Breast epithelium (tissue), 4 donors: ENCODE data around the gene B4GALT6. TPM values are rescaled to one million over a fixed set of nuclear protein-coding genes. Genes with fewer than 3 reads are reported as not detected.

Source experiments
- DNase-seq, 2 donors: peaks; one replicate each; pipeline ENCODE4 v3.0.0-alpha.2; 2019; ENCODE audit warnings: low spot score in 2 of 2
- H3K27ac ChIP-seq, 2 donors: fragments of 200-600 bp; sonication (generic) in 1 of 2; one replicate each; pipeline ENCODE4 v1.5.1; 2016 to 2019; ENCODE audit warnings: mild to moderate bottlenecking in 1 of 2
- H3K27me3 ChIP-seq, 2 donors: fragments of 200-600 bp; sonication (generic) in 1 of 2; one replicate each; pipeline versions ENCODE4 v1.5.1 to v1.6.0; 2017 to 2019; ENCODE audit warnings: control low read depth in 1 of 2, mild to moderate bottlenecking in 1 of 2
- H3K36me3 ChIP-seq: fragments of 200-600 bp; one replicate; pipeline ENCODE4 v1.5.1; 2019
- H3K4me1 ChIP-seq, 2 donors: fragments of 200-600 bp; sonication (generic); one replicate each; pipeline ENCODE4 v1.5.1; 2016 to 2019; ENCODE audit warnings: control low read depth in 1 of 2
- H3K4me3 ChIP-seq, 3 donors: fragments of 200-600 bp; sonication (generic); 1 replicate in 2 of 3; 2 replicates in 1 of 3; pipeline ENCODE4 v1.5.1; 2016 to 2019; ENCODE audit warnings: mild to moderate bottlenecking in 3 of 3, moderate library complexity in 2 of 3
- H3K9me3 ChIP-seq, 2 donors: fragments of 200-600 bp; sonication (generic) in 1 of 2; one replicate each; pipeline ENCODE4 v1.5.1; 2016 to 2019; ENCODE audit warnings: control low read depth in 1 of 2
- POLR2A ChIP-seq: fragments of 450-650 bp; IDR thresholded peaks from one replicate; pipeline ENCODE4 v1.6.1; 2016; ENCODE audit warnings: antibody characterized with exemption, mild to moderate bottlenecking, moderate library complexity
- POLR2AphosphoS5 ChIP-seq, 3 donors: sonication (generic); formaldehyde crosslinking; IDR thresholded peaks; one replicate each; pipeline ENCODE4 v1.6.1; 2017; ENCODE audit warnings: antibody characterized with exemption in 3 of 3
- intact Hi-C: fragments of 100-400 bp; cut with DNase I; formaldehyde crosslinking; loops from one replicate; pipeline ENCODE4 v1.15.1; 2023; ENCODE audit warnings: low total_unique reads
- total RNA-seq, 3 donors: library from RNA; depleted of rRNA; stranded (reverse); fragments of >200 nt; gene quantifications; one replicate each; pipeline ENCODE4 v1.1.0, GENCODE V29; 2016
- TF ChIP-seq, protein P1 (sequence below), 3 donors: fragments of 450-650 bp; IDR thresholded peaks; one replicate each; pipeline ENCODE4 v1.5.1; 2016 to 2017; ENCODE audit warnings: antibody characterized with exemption in 3 of 3, mild to moderate bottlenecking in 3 of 3, moderate library complexity in 3 of 3

Gene B4GALT6
- total RNA-seq, 3 donors from 2014 or later, result 2.9 to 3.8 (median 3.0) TPM

DNA sequence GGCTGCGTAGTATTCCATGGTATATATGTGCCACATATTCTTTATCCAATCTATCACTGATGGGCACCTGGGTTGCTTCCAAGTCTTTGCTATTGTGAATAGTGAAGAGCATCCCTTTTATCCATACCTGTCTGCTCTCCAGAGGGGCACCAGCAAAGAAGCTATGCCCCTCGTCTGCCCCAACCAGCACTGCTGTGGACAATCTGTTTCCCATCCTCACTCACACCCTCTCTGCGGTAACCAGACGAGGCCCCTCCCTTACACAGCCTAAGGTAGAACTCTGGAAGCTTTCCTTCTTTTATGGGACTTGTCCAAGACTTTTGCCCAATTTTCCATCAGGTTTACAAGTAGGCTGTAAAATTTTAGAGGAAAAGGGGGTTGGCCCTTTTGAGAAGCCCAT is 67.8 kb downstream of the B4GALT6 start:
- DNase-seq, result no peak
- no peaks in the 10 kb centered on the region for H3K36me3 ChIP-seq
- H3K27ac ChIP-seq, result no peak overlapping the region
- H3K9me3 ChIP-seq, result no peaks in the 10 kb centered on the region
- no peaks in the 10 kb centered on the region for H3K4me1 ChIP-seq
- TF ChIP-seq, protein P1, sequence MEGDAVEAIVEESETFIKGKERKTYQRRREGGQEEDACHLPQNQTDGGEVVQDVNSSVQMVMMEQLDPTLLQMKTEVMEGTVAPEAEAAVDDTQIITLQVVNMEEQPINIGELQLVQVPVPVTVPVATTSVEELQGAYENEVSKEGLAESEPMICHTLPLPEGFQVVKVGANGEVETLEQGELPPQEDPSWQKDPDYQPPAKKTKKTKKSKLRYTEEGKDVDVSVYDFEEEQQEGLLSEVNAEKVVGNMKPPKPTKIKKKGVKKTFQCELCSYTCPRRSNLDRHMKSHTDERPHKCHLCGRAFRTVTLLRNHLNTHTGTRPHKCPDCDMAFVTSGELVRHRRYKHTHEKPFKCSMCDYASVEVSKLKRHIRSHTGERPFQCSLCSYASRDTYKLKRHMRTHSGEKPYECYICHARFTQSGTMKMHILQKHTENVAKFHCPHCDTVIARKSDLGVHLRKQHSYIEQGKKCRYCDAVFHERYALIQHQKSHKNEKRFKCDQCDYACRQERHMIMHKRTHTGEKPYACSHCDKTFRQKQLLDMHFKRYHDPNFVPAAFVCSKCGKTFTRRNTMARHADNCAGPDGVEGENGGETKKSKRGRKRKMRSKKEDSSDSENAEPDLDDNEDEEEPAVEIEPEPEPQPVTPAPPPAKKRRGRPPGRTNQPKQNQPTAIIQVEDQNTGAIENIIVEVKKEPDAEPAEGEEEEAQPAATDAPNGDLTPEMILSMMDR (IDR thresholded peaks at IDR 0.05), result no peak
- TF ChIP-seq POLR2AphosphoS5 (IDR thresholded peaks at IDR 0.05), result no peak
- no peak for TF ChIP-seq POLR2A
- H3K27me3 ChIP-seq, result no peaks in the 10 kb centered on the region
- no peak overlapping the region for H3K4me3 ChIP-seq
- intact Hi-C loops, result no loop called here

DNA sequence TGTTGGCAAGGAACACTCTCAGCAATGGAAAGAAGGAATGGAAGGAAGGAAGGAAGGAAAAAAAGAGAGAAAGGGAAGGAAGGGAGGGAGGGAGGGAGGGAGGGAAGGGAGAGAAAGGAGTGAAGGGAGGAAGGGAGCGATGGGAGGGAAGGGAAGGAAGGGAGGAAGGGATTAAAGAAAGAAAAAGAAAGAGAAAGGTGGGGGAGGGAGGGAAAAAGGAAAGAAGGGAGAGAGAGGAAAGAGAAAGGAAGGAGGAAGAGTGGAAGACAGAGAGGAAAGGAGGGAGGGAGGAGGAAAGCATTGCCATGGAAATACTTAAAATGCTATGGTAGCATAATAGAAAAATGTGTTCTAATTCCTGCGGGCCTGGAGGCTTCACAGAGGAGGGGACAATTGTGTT is 70.3 kb downstream of the B4GALT6 start:
- Histone ChIP-seq H3K4me3 (no peak overlapping the region), H3K27ac (no peak overlapping the region), H3K4me1 (no peaks in the 10 kb centered on the region), H3K9me3 (no peaks in the 10 kb centered on the region), H3K27me3 (no peaks in the 10 kb centered on the region), H3K36me3 (no peaks in the 10 kb centered on the region)
- intact Hi-C loops, result no loop called here
- TF ChIP-seq POLR2A (no peak), POLR2AphosphoS5 (IDR thresholded peaks at IDR 0.05) (no peak)
- TF ChIP-seq, protein P1 (IDR thresholded peaks at IDR 0.05), result no peak
- DNase-seq, result no peak

DNA sequence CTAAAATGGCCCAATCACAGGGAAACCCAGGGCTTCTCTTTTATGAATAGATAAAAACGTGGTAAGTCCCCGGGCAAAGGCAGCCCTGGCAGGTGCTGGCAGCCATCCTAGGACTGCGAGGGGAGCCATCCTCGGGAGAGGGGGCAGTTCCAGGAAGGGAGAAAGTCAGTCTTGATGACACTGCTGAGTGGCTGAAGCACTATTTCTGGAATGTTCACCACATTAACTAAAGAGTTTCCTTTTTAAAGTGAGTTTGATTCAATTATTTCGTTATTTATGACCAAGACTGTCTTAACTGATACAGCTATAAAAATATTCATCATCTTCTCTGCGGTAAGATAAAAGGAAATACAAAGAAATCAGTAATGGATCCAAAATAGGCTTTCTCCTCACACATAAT is 72.3 kb downstream of the B4GALT6 start:
- TF ChIP-seq, protein P1 (IDR thresholded peaks at IDR 0.05), result no peak
- TF ChIP-seq POLR2AphosphoS5 (IDR thresholded peaks at IDR 0.05) (no peak), POLR2A (no peak)
- intact Hi-C loops, result no loop called here

DNA sequence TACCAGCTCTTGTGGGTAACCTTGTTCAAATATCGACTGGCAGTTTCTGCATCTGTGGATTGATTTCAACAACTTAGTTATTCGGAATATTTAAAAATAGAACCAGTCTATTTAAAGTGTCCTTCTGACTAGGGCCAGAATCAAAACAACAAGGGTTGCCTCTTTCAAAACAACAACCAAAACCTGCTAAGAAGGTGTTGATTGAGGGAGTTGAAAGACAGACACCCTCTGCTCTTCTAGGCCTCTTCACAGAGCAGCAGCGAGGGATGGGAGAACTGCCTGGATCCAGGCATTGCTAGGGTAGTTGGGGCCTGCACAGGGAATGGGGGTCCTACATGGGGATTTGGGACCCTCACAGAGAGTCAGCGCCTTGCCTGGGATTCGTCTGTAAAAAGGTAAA is 72.9 kb downstream of the B4GALT6 start:
- H3K4me1 ChIP-seq, result no peaks in the 10 kb centered on the region
- DNase-seq, result no peak
- H3K27me3 ChIP-seq, result no peaks in the 10 kb centered on the region
- no peak overlapping the region for H3K27ac ChIP-seq
- no peak overlapping the region for H3K4me3 ChIP-seq
- TF ChIP-seq POLR2A (no peak), POLR2AphosphoS5 (IDR thresholded peaks at IDR 0.05) (no peak)
- TF ChIP-seq, protein P1 (IDR thresholded peaks at IDR 0.05), result no peak
- H3K36me3 ChIP-seq, result no peaks in the 10 kb centered on the region
- intact Hi-C loops, result no loop called here
- H3K9me3 ChIP-seq, result no peaks in the 10 kb centered on the region

More for the DNA sequence above, 72.3 kb downstream of the B4GALT6 start:
- Histone ChIP-seq H3K4me1 (no peaks in the 10 kb centered on the region), H3K27me3 (no peaks in the 10 kb centered on the region), H3K36me3 (no peaks in the 10 kb centered on the region), H3K4me3 (no peak overlapping the region), H3K27ac (no peak overlapping the region), H3K9me3 (no peaks in the 10 kb centered on the region)
- DNase-seq, result no peak

DNA sequence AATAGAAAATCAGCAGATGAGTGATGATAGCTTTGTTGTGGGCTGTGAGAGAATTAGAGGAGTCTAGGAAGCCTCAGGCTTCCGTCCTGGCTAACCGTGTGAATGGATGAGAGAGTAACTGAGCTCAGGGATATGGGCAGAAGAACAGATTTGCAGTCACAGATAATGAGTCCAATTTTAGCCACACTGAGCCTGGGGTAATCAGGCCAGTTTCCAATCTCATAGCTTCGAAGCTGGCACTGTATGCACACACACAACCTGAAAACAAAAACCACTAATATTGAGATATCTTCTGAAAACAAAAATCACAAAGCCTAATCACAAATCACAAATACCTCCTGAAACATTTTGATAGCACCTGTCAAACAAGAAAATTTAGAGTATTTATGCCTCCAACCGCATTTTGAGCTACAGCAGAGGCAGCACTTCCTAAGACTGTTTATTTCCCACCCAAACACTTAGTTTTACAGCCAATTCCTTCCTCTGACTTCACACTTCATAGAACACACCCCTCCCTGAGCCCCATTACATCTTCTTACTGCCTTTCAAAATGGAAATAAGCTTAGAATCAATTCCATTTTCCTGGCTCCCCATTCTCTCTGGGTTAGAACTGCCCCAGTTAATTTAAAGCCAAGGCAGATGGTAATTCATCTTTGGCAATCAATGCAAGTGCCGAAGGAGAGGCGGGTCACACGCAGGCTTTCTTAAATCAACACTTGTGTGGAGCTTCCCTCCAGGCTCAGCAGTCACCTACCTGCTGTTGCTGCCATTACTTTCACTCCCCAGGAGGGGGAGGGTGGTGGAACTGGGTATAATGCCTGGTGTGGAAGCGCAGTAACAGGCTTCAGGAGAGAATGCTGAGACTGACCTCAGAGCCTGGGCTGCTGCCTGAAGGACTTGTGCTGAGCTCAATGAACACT is 73.8 kb downstream of the B4GALT6 start:
- no peak overlapping the region for H3K4me3 ChIP-seq
- intact Hi-C loops, result no loop called here
- no peak overlapping the region for H3K27ac ChIP-seq
- DNase-seq, result no peak
- no peaks in the 10 kb centered on the region for H3K4me1 ChIP-seq
- no peaks in the 10 kb centered on the region for H3K9me3 ChIP-seq
- TF ChIP-seq POLR2A, result no peak
- TF ChIP-seq, protein P1 (IDR thresholded peaks at IDR 0.05), result no peak
- H3K27me3 ChIP-seq, result no peaks in the 10 kb centered on the region
- no peaks in the 10 kb centered on the region for H3K36me3 ChIP-seq
